ENCODE measurements around the gene ZNF76.

- no peak for TF ChIP-seq POLR2AphosphoS5 (IDR thresholded peaks at IDR 0.05; ENCODE audit: low read depth, low read length)
- no peak for TF ChIP-seq NFIC (IDR thresholded peaks at IDR 0.05; ENCODE audit: borderline replicate concordance)
- no peak for TF ChIP-seq SIN3A (IDR thresholded peaks at IDR 0.05; ENCODE audit: borderline replicate concordance, low read depth, low read length)
Observed at GRCh38 chr6:35297601-35298481, 38.3 kb downstream of the ZNF76 start, which contains the start of gene DEF6.

Measured in SK-N-SH (cell line).